Effector memory CD8-positive, alpha-beta T cell (primary cell): ENCODE data around the gene AK2.
A peak's percentile ranks its signal among the peaks of the same experiment; 100 is the strongest.
"Not testable (repeated sequence)": the region's sequence is repeated elsewhere in the genome, so short reads cannot be mapped to it uniquely, and the experiment has no call there.

ENCODE experiments used
- ATAC-seq: fragments of 150-1000 bp; cut with Tn5 transposase; replicated peaks from 2 replicates; pipeline ENCODE4 v1.10.0; 2021; ENCODE audit warnings: mild to moderate bottlenecking, moderate library complexity
- DNase-seq, 3 experiments: peaks; one replicate each; pipeline ENCODE4 v3.0.0; 2021
- H3K27ac Mint-ChIP-seq, 2 donors: one replicate each; pipeline ENCODE4 v1.8.0; 2022; ENCODE audit warnings: mild to moderate bottlenecking in 2 of 2, mixed read lengths in 2 of 2, moderate library complexity in 2 of 2
- H3K27me3 Mint-ChIP-seq, 2 donors: one replicate each; pipeline ENCODE4 v1.8.0; 2022; ENCODE audit warnings: mixed read lengths in 2 of 2
- H3K36me3 Mint-ChIP-seq: one replicate; pipeline ENCODE4 v1.8.0; 2022; ENCODE audit warnings: mild to moderate bottlenecking, moderate library complexity, mixed read lengths; ENCODE audit not compliant: insufficient read depth
- H3K4me1 Mint-ChIP-seq, 2 donors: one replicate each; pipeline ENCODE4 v1.8.0; 2022; ENCODE audit warnings: low read depth in 2 of 2, mixed read lengths in 2 of 2
- H3K4me3 Mint-ChIP-seq, 2 donors: one replicate each; pipeline ENCODE4 v1.8.0; 2022; ENCODE audit warnings: mild to moderate bottlenecking in 2 of 2, mixed read lengths in 2 of 2, moderate library complexity in 2 of 2
- H3K9me3 Mint-ChIP-seq, 2 donors: one replicate each; pipeline ENCODE4 v1.8.0; 2022; ENCODE audit warnings: mixed read lengths in 2 of 2

The AK2 gene

GRCh38 chr1:33025180-33025569, 11.5 kb downstream of the AK2 start:
- no peak overlapping the region for H3K4me3 Mint-ChIP-seq
- ATAC-seq (no peak), DNase-seq (no peak)
- H3K4me1 Mint-ChIP-seq, result peaks cover 20 to 31% of the 10 kb centered on the region in 2 donors
- no peaks in the 10 kb centered on the region for H3K27me3 Mint-ChIP-seq
- H3K9me3 Mint-ChIP-seq, result no peaks in the 10 kb centered on the region
- peaks cover 63% of the 10 kb centered on the region for H3K36me3 Mint-ChIP-seq
- peak overlapping the region; percentile 67 to 81 for H3K27ac Mint-ChIP-seq

- Mint-ChIP-seq H3K27ac (peak overlapping the region; percentile 67 to 81), H3K4me1 (peaks cover 14 to 25% of the 10 kb centered on the region in 2 donors), H3K36me3 (peaks cover 59% of the 10 kb centered on the region)
- H3K9me3 Mint-ChIP-seq, H3K4me3 Mint-ChIP-seq, H3K27me3 Mint-ChIP-seq, DNase-seq: not testable (repeated sequence)
- ATAC-seq, result peak; percentile 37
These were observed 12.1 kb downstream of the AK2 start for GRCh38 chr1:33024430-33025179.

GRCh38 chr1:33022650-33023200, 14.0 kb downstream of the AK2 start:
- DNase-seq, result no peak
- H3K36me3 Mint-ChIP-seq, result peaks cover 66% of the 10 kb centered on the region
- peaks cover 11 to 14% of the 10 kb centered on the region in 2 donors for H3K4me1 Mint-ChIP-seq
- no peak for ATAC-seq
- H3K27me3 Mint-ChIP-seq, result no peaks in the 10 kb centered on the region
- no peak overlapping the region for H3K4me3 Mint-ChIP-seq
- H3K9me3 Mint-ChIP-seq, result no peaks in the 10 kb centered on the region
- H3K27ac Mint-ChIP-seq, result peak overlapping the region in 1 of 2 donors; percentile 81

GRCh38 chr1:33021567-33022431, 14.9 kb downstream of the AK2 start:
- ATAC-seq (no peak), DNase-seq (no peak)
- Mint-ChIP-seq H3K27ac (peak overlapping the region in 1 of 2 donors; percentile 22), H3K4me1 (peaks cover 9 to 14% of the 10 kb centered on the region in 2 donors), H3K4me3 (no peak overlapping the region), H3K9me3 (no peaks in the 10 kb centered on the region), H3K27me3 (no peaks in the 10 kb centered on the region), H3K36me3 (peaks cover 62% of the 10 kb centered on the region)

- DNase-seq (no peak), ATAC-seq (no peak)
- Mint-ChIP-seq H3K27ac (peak overlapping the region in 1 of 2 donors; percentile 27), H3K27me3 (no peaks in the 10 kb centered on the region), H3K4me1 (peaks cover 0 to under 1% of the 10 kb centered on the region in 2 donors), H3K36me3 (peaks cover 56% of the 10 kb centered on the region), H3K9me3 (no peaks in the 10 kb centered on the region), H3K4me3 (no peak overlapping the region)
These were observed 18.6 kb downstream of the AK2 start for GRCh38 chr1:33018112-33018511.

GRCh38 chr1:33017175-33017574, 19.5 kb downstream of the AK2 start:
- no peak for DNase-seq
- no peaks in the 10 kb centered on the region for H3K4me1 Mint-ChIP-seq
- peaks cover 56% of the 10 kb centered on the region for H3K36me3 Mint-ChIP-seq
- H3K9me3 Mint-ChIP-seq, result no peaks in the 10 kb centered on the region
- H3K27ac Mint-ChIP-seq, result no peak overlapping the region
- no peak overlapping the region for H3K4me3 Mint-ChIP-seq
- no peak for ATAC-seq
- H3K27me3 Mint-ChIP-seq, result no peaks in the 10 kb centered on the region

GRCh38 chr1:33015216-33015615, 21.5 kb downstream of the AK2 start:
- no peaks in the 10 kb centered on the region for H3K4me1 Mint-ChIP-seq
- ATAC-seq (no peak), DNase-seq (no peak)
- peaks cover 56% of the 10 kb centered on the region for H3K36me3 Mint-ChIP-seq
- H3K27ac Mint-ChIP-seq, result no peak overlapping the region
- no peak overlapping the region for H3K4me3 Mint-ChIP-seq
- H3K9me3 Mint-ChIP-seq, result no peaks in the 10 kb centered on the region
- no peaks in the 10 kb centered on the region for H3K27me3 Mint-ChIP-seq

GRCh38 chr1:33014464-33015163, 22.1 kb downstream of the AK2 start:
- H3K27ac Mint-ChIP-seq, result no peak overlapping the region
- H3K4me1 Mint-ChIP-seq, result no peaks in the 10 kb centered on the region

GRCh38 chr1:33013791-33014190, 22.9 kb downstream of the AK2 start:
- DNase-seq, result no peak
- Mint-ChIP-seq H3K36me3 (peaks cover 58% of the 10 kb centered on the region), H3K4me3 (no peak overlapping the region), H3K4me1 (no peaks in the 10 kb centered on the region), H3K27me3 (no peaks in the 10 kb centered on the region), H3K27ac (no peak overlapping the region), H3K9me3 (no peaks in the 10 kb centered on the region)
- ATAC-seq, result no peak

More at GRCh38 chr1:33014464-33015163, 22.1 kb downstream of the AK2 start:
- peaks cover 58% of the 10 kb centered on the region for H3K36me3 Mint-ChIP-seq
- H3K4me3 Mint-ChIP-seq, result no peak overlapping the region
- ATAC-seq, result no peak
- no peaks in the 10 kb centered on the region for H3K9me3 Mint-ChIP-seq
- DNase-seq, result no peak
- H3K27me3 Mint-ChIP-seq, result no peaks in the 10 kb centered on the region

- H3K9me3 Mint-ChIP-seq, result no peaks in the 10 kb centered on the region
- no peaks in the 10 kb centered on the region for H3K4me1 Mint-ChIP-seq
- ATAC-seq (no peak), DNase-seq (no peak)
- H3K27ac Mint-ChIP-seq, result peak overlapping the region in 1 of 2 donors; percentile 16
- H3K4me3 Mint-ChIP-seq, result no peak overlapping the region
- H3K27me3 Mint-ChIP-seq, result no peaks in the 10 kb centered on the region
- peaks cover 54% of the 10 kb centered on the region for H3K36me3 Mint-ChIP-seq
These were observed 24.5 kb downstream of the AK2 start for GRCh38 chr1:33012165-33012564.

- Mint-ChIP-seq H3K27me3 (no peaks in the 10 kb centered on the region), H3K4me3 (no peak overlapping the region), H3K27ac (no peak overlapping the region), H3K36me3 (peaks cover 58% of the 10 kb centered on the region), H3K4me1 (no peaks in the 10 kb centered on the region), H3K9me3 (no peaks in the 10 kb centered on the region)
- ATAC-seq, result no peak
- no peak for DNase-seq
These were observed 25.6 kb downstream of the AK2 start for GRCh38 chr1:33010932-33011731.

GRCh38 chr1:33009561-33009960, 27.1 kb downstream of the AK2 start:
- peaks cover 58% of the 10 kb centered on the region for H3K36me3 Mint-ChIP-seq
- no peak overlapping the region for H3K4me3 Mint-ChIP-seq
- H3K27me3 Mint-ChIP-seq, result no peaks in the 10 kb centered on the region
- H3K27ac Mint-ChIP-seq, result no peak overlapping the region
- no peaks in the 10 kb centered on the region for H3K9me3 Mint-ChIP-seq
- H3K4me1 Mint-ChIP-seq, result peaks cover 0 to 3% of the 10 kb centered on the region in 2 donors
- DNase-seq, result no peak
- ATAC-seq, result no peak
